VCaP (cell line): Measurements from ENCODE around the gene COASY.

ENCODE experiments used
- H3K27ac ChIP-seq: fragments of 450-650 bp; 2 replicates; pipeline ENCODE4 v1.5.1; 2017
- CTCF ChIP-seq: fragments of 450-650 bp; conservative IDR thresholded peaks from 2 replicates; pipeline ENCODE4 v1.5.1; 2017; ENCODE audit warnings: mild to moderate bottlenecking, moderate library complexity

COASY gene

DNA sequence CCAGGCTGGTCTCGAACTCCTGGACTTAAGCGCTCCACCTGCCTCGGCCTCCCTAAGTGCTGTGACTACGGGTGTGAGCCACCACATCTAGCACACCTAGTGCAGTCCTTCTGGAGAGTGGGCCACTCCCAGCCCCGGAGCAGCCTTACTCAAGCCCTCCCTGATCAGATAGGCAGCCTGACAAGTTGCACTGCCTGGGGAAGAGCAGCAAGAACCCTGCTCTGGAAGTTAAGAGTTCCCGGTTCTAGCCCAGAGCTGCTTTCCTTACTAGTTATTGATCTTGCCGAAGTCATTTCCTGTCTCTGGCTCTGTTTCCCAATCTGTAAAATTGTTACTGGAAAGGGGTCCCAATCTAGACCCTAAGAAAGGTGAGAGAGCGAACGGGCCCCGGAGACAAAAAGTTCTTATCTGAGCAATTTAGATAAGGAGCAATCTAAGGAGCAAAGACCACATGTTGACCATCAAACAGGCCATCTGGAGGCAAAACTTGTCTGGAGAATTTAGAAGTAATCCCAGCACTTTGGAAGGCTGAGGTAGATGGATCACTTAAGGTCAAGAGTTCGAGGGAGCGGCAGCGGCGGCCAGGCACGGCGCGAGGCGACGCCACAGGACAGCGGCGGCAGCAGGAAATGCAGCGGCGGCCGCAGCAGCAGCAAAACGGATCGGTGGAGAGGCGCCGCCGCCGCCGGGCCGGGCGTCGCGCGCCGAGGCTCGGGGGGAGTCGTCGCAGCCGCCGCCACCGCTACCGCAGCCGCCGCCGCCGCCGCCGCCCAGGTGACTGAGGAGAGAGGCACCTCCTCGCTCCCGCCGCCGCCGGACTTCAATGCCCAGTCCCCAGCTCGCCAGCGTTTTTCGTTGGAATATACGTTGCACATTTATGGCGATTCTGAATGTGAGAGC is 30.2 kb upstream of the COASY start:
- peak overlapping the region; percentile 48; the same call in 1 of the 2 replicates for H3K27ac ChIP-seq

DNA sequence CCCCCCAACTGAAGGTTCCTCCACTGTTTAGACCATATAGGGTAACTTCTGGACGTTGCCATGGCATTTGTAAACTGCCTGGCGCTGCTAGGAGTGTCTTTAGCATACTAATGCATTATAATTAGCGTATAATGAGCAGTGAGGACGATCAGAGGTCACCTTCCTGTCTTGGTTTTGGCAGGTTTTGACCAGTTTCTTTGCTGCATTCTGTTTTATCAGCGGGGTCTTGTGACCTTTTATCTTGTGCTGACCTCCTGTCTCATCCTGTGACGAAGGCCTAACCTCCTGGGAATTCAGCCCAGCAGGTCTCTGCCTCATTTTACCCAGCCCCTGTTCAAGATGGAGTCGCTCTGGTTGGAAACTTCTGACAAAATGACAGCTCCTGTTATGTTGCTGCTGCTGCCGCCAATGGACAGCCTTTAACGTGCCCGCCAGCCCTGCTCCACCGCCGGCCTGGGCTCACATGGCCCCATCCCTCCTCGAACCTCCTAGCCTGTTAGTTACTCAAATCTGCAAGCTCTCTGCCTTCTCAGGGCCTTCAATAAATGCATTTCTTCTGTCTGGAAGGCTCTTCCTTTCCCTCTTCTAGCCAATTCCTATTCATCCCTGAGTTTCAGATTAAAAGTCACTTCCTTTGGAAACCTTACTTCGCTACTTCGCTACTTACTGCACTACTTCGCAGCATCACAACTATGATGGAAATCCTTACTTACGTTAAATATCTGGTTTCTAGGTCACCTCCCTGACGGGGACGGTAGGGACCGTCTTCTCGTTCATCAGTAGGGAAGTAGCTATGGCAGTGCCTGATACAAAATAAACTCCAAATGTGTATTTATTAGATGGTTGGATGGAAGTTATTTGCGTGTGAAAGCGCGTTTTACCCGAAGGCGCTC is 26.5 kb upstream of the COASY start:
- no peak for TF ChIP-seq CTCF
- peak overlapping the region; percentile 86 for H3K27ac ChIP-seq

More for the DNA sequence above, 30.2 kb upstream of the COASY start:
- TF ChIP-seq CTCF: peak; percentile 51

- no peak for TF ChIP-seq CTCF
- peak within 1 kb of the TSS; percentile 86 for H3K27ac ChIP-seq
These were observed 25.9 kb upstream of the COASY start, which contains the start of gene NAGLU for GRCh38 chr17:42536048-42536371. TSS of gene NAGLU (plus strand) at chr17:42536241. CDS start at chr17:42536273, 32 bp downstream.

GRCh38 chr17:42536372-42537155 is 25.4 kb upstream of the COASY start:
- TF ChIP-seq CTCF: no peak
- H3K27ac ChIP-seq: peak overlapping the region; percentile 86

GRCh38 chr17:42537156-42537805 is 24.7 kb upstream of the COASY start:
- H3K27ac ChIP-seq: peak overlapping the region; percentile 86
- TF ChIP-seq CTCF: no peak

DNA sequence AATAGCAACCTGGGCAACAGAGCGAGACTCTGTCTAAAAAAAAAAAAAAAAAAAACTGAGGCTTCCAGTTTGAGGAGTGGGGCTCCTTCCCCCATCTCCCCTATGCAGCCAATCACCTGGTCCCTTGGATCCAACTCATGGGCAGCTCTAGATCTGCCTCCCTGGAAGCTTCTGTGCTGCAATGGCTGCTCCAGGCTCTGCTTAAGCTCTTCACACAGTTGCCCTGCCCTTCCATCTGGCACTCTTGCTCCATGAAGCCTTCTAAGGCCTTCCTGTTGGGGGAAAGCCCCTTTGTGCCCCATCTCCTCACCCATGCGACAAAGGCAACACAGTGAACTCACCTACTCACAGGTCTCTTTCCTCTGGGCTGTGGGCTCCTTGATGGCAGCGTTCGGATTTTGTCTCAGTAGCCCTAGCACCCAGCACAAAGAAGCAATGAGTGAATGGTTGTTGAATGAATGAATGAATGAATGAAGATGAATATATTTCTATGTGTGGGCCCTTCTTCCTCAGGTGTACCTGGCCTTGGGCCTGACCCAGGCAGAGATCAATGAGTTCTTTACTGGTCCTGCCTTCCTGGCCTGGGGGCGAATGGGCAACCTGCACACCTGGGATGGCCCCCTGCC is 24.0 kb upstream of the COASY start:
- H3K27ac ChIP-seq: no peak overlapping the region
- TF ChIP-seq CTCF: no peak
